AG09309 (cell line): ENCODE measurements around the gene KLKB1.
"Not testable (repeated sequence)": the region's sequence is repeated elsewhere in the genome, so short reads cannot be mapped to it uniquely, and the experiment has no call there.

ENCODE experiments used
- DNase-seq: peaks from one replicate; pipeline ENCODE4 v3.0.0-alpha.2; 2010; ENCODE audit warnings: low read depth
- H3K4me3 ChIP-seq: 2 replicates; pipeline ENCODE4 v1.5.1; 2011; ENCODE audit warnings: mild to moderate bottlenecking, low read depth, low read length, moderate library complexity; ENCODE audit not compliant: control insufficient read depth
- TF ChIP-seq, protein P1 (sequence below): IDR thresholded peaks from 2 replicates; pipeline ENCODE4 v1.5.1; 2011; ENCODE audit warnings: mild to moderate bottlenecking, low read depth, low read length, inconsistent platforms; ENCODE audit not compliant: insufficient read depth, control insufficient read depth; ENCODE audit errors: missing control alignments

The KLKB1 gene

DNA sequence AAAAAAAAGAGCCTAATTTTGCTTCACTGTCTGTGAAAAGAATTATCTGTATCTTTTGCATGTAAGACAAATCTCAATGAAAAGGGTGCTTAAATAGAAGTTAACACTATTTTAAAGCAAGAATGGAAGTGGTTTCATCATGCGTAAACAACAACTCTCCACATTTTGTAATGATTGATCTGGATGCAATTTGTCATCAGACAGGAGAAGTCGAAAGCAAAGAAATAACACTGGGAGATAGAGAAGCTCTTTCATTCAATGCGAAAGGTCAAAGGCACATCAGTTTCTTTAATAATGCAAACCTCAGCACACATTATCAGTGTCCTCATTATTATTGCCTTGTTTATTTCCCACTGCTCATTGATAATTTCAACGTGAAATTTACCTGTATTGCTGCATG lies 8.8 kb downstream of the KLKB1 start:
- no peak overlapping the region for H3K4me3 ChIP-seq
- DNase-seq: no peak

DNA sequence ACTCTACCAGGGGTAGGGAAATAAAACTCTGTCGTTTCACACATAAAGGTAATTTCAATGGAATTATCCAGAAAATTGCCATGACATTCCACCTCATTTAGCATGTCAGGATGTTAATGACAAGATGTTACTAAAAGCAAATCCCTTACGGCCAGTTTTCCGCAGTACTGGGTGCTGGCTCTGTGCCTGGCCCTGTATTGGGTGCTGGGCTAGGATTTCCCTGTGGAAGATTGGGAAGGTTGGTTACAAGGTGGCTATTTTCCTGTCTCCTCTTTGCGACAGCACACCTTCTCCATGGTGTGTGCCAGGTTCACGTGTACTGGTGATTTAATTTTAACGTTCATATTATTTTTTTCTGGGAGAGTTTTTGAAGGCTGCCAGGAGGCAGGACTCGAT lies 13.1 kb downstream of the KLKB1 start:
- TF ChIP-seq, protein P1, sequence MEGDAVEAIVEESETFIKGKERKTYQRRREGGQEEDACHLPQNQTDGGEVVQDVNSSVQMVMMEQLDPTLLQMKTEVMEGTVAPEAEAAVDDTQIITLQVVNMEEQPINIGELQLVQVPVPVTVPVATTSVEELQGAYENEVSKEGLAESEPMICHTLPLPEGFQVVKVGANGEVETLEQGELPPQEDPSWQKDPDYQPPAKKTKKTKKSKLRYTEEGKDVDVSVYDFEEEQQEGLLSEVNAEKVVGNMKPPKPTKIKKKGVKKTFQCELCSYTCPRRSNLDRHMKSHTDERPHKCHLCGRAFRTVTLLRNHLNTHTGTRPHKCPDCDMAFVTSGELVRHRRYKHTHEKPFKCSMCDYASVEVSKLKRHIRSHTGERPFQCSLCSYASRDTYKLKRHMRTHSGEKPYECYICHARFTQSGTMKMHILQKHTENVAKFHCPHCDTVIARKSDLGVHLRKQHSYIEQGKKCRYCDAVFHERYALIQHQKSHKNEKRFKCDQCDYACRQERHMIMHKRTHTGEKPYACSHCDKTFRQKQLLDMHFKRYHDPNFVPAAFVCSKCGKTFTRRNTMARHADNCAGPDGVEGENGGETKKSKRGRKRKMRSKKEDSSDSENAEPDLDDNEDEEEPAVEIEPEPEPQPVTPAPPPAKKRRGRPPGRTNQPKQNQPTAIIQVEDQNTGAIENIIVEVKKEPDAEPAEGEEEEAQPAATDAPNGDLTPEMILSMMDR: no peak
- no peak overlapping the region for H3K4me3 ChIP-seq
- no peak for DNase-seq

More for the DNA sequence above, 8.8 kb downstream of the KLKB1 start:
- TF ChIP-seq, protein P1: no peak

- TF ChIP-seq, protein P1: no peak
- no peak for DNase-seq
- H3K4me3 ChIP-seq: no peak overlapping the region
Observed at GRCh38 chr4:186240848-186241491, 13.7 kb downstream of the KLKB1 start.

GRCh38 chr4:186241616-186242015 lies 14.3 kb downstream of the KLKB1 start:
- no peak overlapping the region for H3K4me3 ChIP-seq
- TF ChIP-seq, protein P1: no peak

GRCh38 chr4:186242031-186242430 lies 14.7 kb downstream of the KLKB1 start:
- DNase-seq, H3K4me3 ChIP-seq: not testable (repeated sequence)

More at GRCh38 chr4:186241616-186242015, 14.3 kb downstream of the KLKB1 start:
- no peak for DNase-seq

DNA sequence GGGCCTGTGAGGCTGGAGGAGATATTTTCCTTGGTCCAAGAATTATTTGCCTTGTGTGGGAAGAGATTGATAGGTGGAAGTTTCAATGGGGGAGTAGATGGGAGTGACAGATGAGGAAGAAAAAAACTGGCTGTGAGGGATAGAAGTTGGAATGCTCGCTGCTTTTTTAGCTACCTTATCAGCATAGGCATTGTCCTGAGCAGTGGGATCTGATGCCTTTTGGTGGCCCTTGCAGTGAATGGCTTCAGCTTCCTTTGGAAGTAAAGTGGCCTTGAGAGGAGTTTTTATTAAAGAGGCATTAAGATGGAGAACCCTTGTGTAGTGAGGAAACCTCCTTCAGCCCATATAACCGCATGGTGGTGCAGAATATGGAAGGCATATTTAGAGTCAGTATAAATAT lies 16.0 kb downstream of the KLKB1 start:
- no peak overlapping the region for H3K4me3 ChIP-seq
- no peak for DNase-seq
- TF ChIP-seq, protein P1: no peak

GRCh38 chr4:186244835-186245234 lies 17.5 kb downstream of the KLKB1 start:
- TF ChIP-seq, protein P1: no peak
- no peak for DNase-seq
- no peak overlapping the region for H3K4me3 ChIP-seq

DNA sequence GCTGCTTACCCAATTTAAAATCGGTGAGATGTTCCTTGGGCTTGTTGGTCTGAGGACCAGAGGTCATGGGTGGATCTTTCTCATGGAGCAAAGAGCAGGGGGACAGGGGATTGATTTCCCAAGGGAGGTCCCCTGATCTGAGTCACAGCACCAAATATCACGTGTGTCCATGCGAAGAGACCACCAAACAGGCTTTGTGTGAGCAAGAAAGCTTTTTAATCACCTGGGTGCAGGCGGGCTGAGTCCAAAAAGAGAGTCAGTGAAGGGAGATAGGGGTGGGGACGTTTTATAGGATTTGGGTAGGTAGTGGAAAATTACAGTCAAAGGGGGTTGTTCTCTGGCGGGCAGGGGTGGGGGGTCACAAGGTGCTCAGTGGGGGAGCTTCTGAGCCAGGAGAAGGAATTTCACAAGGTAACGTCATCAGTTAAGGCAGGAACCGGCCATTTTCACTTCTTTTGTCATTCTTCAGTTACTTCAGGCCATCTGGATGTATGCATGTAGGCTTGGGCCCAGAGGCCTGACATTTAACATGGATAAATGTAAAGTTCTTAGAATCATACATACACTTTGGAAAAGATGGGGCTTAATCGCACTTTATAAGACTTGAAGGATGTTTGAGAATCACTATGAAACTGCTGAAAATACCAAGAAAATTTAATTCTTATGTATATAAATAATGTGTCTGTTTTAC lies 19.9 kb downstream of the KLKB1 start:
- not testable (repeated sequence) for DNase-seq, H3K4me3 ChIP-seq
